HepG2 (cell line): Measurements from ENCODE around the gene PTX4. TPM values are rescaled to one million over a fixed set of nuclear protein-coding genes. Genes with fewer than 3 reads are reported as not detected.

Experiments used
- CENPX ChIP-seq: sonication (generic); formaldehyde crosslinking; IDR thresholded peaks from 2 replicates; pipeline ENCODE4 v1.9.0; 2021; ENCODE audit warnings: mild to moderate bottlenecking, missing genetic modification reagents, moderate library complexity
- DMAP1 ChIP-seq: IDR thresholded peaks from 2 replicates; pipeline ENCODE4 v1.6.1; 2016
- FIP1L1 ChIP-seq: fragments of 200-400 bp; formaldehyde crosslinking; IDR thresholded peaks from 2 replicates; pipeline ENCODE4 v1.6.1; 2018; ENCODE audit warnings: low read depth, mild to moderate bottlenecking, low read length, moderate library complexity, borderline replicate concordance; ENCODE audit not compliant: insufficient read depth
- FLYWCH1 ChIP-seq: sonication (generic); formaldehyde crosslinking; IDR thresholded peaks from 2 replicates; pipeline ENCODE4 v1.8.1; 2023; ENCODE audit warnings: mild to moderate bottlenecking, missing genetic modification reagents
- GATAD1 ChIP-seq: IDR thresholded peaks from 2 replicates; pipeline ENCODE4 v1.6.1; 2016; ENCODE audit warnings: missing genetic modification reagents, missing compliant biosample characterization
- MIER2 ChIP-seq: IDR thresholded peaks from 2 replicates; pipeline ENCODE4 v1.6.1; 2016; ENCODE audit warnings: missing biosample characterization, missing genetic modification reagents
- MTA1 ChIP-seq: sonication (generic); formaldehyde crosslinking; IDR thresholded peaks from 2 replicates; pipeline ENCODE4 v1.4.0; 2020; ENCODE audit warnings: missing genetic modification reagents, mild to moderate bottlenecking, borderline replicate concordance
- NFATC3 ChIP-seq: sonication (generic); formaldehyde crosslinking; IDR thresholded peaks from 2 replicates; pipeline ENCODE4 v1.5.1; 2020; ENCODE audit warnings: mild to moderate bottlenecking, missing genetic modification reagents
- RXRA ChIP-seq: sonication (generic); formaldehyde crosslinking; IDR thresholded peaks from 2 replicates; pipeline ENCODE4 v1.5.1; 2020; ENCODE audit warnings: missing genetic modification reagents
- SNAI1 ChIP-seq: sonication (generic); formaldehyde crosslinking; IDR thresholded peaks from 2 replicates; pipeline ENCODE4 v1.5.0; 2020; ENCODE audit warnings: mild to moderate bottlenecking, missing genetic modification reagents, borderline replicate concordance
- STAG1 ChIP-seq: sonication (generic); formaldehyde crosslinking; IDR thresholded peaks from 2 replicates; pipeline ENCODE4 v1.4.0; 2020; ENCODE audit warnings: missing genetic modification reagents
- ZNF10 ChIP-seq: sonication (generic); formaldehyde crosslinking; IDR thresholded peaks from 2 replicates; pipeline ENCODE4 v1.4.0; 2020; ENCODE audit warnings: mild to moderate bottlenecking, low read depth, missing genetic modification reagents, borderline replicate concordance
- polyA plus RNA-seq, 8 experiments: library from polyadenylated mRNA; depleted of rRNA in 3 of 8; stranded (reverse) in 7 of 8; unstranded in 1 of 8; fragments of >200 nt; fragmentation: Illumina TruSeq in 4 of 8; extraction: Trizol in 4 of 8; gene quantifications; 2 replicates each; pipeline versions ENCODE4 v1.2.1 to v1.2.3, GENCODE V29; 2011 to 2016; ENCODE audit warnings: low read depth in 4 of 8, missing spikeins in 1 of 8, mixed read lengths in 1 of 8; ENCODE audit not compliant: insufficient read depth in 1 of 8
- total RNA-seq, 5 experiments: library from RNA; depleted of rRNA; stranded (reverse); fragments of >200 nt; fragmentation: Illumina TruSeq; extraction: Trizol; gene quantifications; 2 replicates each; pipeline ENCODE4 v1.2.3, GENCODE V29; 2016; ENCODE audit warnings: low read depth in 1 of 5
- TF ChIP-seq, protein P1 (sequence below): sonication (generic); formaldehyde crosslinking; IDR thresholded peaks from 2 replicates; pipeline ENCODE4 v1.5.1; 2020; ENCODE audit warnings: mild to moderate bottlenecking, missing genetic modification reagents, moderate library complexity
- TF ChIP-seq, protein P2 (sequence below): sonication (generic); formaldehyde crosslinking; IDR thresholded peaks from 2 replicates; pipeline ENCODE4 v1.4.0; 2020; ENCODE audit warnings: mild to moderate bottlenecking, missing genetic modification reagents, borderline replicate concordance
- TF ChIP-seq, protein P3 (sequence below): sonication (generic); formaldehyde crosslinking; IDR thresholded peaks from 2 replicates; pipeline ENCODE4 v1.8.1; 2023; ENCODE audit warnings: mild to moderate bottlenecking, missing genetic modification reagents
- TF ChIP-seq, protein P4 (sequence below): sonication (generic); formaldehyde crosslinking; IDR thresholded peaks from 2 replicates; pipeline ENCODE4 v1.5.0; 2020; ENCODE audit warnings: missing genetic modification reagents, mild to moderate bottlenecking, borderline replicate concordance

The PTX4 gene
- total and polyA plus RNA-seq, 2 of the 13 experiments (the other 11 are each of a cell fraction or from before 2014, with no cell fraction given), result 0.04 TPM; not detected in 1

DNA sequence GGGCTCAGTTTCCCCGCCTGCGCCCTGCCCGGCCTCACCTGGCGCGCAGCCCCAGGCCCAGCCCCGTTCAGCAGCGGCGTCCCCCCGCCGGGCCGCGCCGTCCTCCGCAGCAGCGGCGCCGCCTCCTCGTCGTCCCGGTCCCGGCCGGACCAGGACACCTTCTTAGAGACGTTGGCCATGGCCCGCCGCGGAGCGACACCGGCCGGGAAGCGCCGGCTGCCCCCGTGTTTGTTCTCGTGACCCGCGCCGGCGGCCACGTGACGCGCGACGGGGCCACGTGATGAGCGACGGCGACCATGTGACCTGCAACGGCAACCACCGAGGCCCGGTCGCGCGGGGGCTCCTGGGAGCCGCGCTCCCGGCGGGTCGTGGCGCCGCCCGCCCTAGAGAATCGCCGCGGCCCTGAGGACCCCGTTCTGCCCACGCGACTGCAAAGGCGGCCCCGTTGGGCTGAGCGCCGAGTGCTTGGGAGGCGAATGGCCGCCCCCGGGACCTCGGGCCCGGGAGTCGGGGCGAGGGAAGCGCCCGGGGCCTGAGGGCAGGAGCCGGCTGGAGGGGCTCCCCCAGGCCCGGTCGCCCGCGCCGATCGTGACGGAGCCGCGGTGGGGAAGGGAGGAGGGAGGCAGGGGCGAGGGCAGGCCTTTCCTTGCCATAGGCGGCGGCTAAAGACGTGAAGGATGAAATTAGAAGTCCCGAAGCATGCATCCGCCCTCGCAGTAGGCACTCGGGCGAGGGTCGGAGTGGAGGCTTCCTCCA, 13.8 kb downstream of the PTX4 start, which contains the start of gene CLCN7 (continued):
- TF ChIP-seq, protein P1, sequence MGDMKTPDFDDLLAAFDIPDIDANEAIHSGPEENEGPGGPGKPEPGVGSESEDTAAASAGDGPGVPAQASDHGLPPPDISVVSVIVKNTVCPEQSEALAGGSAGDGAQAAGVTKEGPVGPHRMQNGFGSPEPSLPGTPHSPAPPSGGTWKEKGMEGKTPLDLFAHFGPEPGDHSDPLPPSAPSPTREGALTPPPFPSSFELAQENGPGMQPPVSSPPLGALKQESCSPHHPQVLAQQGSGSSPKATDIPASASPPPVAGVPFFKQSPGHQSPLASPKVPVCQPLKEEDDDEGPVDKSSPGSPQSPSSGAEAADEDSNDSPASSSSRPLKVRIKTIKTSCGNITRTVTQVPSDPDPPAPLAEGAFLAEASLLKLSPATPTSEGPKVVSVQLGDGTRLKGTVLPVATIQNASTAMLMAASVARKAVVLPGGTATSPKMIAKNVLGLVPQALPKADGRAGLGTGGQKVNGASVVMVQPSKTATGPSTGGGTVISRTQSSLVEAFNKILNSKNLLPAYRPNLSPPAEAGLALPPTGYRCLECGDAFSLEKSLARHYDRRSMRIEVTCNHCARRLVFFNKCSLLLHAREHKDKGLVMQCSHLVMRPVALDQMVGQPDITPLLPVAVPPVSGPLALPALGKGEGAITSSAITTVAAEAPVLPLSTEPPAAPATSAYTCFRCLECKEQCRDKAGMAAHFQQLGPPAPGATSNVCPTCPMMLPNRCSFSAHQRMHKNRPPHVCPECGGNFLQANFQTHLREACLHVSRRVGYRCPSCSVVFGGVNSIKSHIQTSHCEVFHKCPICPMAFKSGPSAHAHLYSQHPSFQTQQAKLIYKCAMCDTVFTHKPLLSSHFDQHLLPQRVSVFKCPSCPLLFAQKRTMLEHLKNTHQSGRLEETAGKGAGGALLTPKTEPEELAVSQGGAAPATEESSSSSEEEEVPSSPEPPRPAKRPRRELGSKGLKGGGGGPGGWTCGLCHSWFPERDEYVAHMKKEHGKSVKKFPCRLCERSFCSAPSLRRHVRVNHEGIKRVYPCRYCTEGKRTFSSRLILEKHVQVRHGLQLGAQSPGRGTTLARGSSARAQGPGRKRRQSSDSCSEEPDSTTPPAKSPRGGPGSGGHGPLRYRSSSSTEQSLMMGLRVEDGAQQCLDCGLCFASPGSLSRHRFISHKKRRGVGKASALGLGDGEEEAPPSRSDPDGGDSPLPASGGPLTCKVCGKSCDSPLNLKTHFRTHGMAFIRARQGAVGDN (CRISPR knock-in tag), result peak; percentile 97
- TF ChIP-seq GATAD1 (peak; percentile 98), SNAI1 (CRISPR knock-in tag) (no peak), DMAP1 (CRISPR knock-in tag) (peak; percentile 71), ZNF10 (no peak), NFATC3 (no peak), MIER2 (CRISPR knock-in tag) (no peak; the same call in 1 of the 2 replicates), CENPX (CRISPR knock-in tag) (no peak), RXRA (CRISPR knock-in tag) (peak; percentile 70), STAG1 (no peak), MTA1 (CRISPR knock-in tag) (0 out of 2 replicates have a peak, but pooled peaks have one; percentile 11), FIP1L1 (no peak), FLYWCH1 (0 out of 2 replicates have a peak, but pooled peaks have one; percentile 81)
- TF ChIP-seq, protein P2, sequence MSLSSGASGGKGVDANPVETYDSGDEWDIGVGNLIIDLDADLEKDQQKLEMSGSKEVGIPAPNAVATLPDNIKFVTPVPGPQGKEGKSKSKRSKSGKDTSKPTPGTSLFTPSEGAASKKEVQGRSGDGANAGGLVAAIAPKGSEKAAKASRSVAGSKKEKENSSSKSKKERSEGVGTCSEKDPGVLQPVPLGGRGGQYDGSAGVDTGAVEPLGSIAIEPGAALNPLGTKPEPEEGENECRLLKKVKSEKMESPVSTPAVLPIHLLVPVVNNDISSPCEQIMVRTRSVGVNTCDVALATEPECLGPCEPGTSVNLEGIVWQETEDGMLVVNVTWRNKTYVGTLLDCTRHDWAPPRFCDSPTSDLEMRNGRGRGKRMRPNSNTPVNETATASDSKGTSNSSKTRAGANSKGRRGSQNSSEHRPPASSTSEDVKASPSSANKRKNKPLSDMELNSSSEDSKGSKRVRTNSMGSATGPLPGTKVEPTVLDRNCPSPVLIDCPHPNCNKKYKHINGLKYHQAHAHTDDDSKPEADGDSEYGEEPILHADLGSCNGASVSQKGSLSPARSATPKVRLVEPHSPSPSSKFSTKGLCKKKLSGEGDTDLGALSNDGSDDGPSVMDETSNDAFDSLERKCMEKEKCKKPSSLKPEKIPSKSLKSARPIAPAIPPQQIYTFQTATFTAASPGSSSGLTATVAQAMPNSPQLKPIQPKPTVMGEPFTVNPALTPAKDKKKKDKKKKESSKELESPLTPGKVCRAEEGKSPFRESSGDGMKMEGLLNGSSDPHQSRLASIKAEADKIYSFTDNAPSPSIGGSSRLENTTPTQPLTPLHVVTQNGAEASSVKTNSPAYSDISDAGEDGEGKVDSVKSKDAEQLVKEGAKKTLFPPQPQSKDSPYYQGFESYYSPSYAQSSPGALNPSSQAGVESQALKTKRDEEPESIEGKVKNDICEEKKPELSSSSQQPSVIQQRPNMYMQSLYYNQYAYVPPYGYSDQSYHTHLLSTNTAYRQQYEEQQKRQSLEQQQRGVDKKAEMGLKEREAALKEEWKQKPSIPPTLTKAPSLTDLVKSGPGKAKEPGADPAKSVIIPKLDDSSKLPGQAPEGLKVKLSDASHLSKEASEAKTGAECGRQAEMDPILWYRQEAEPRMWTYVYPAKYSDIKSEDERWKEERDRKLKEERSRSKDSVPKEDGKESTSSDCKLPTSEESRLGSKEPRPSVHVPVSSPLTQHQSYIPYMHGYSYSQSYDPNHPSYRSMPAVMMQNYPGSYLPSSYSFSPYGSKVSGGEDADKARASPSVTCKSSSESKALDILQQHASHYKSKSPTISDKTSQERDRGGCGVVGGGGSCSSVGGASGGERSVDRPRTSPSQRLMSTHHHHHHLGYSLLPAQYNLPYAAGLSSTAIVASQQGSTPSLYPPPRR (CRISPR knock-in tag), result no peak; the same call in 1 of the 2 replicates
- TF ChIP-seq, protein P3, sequence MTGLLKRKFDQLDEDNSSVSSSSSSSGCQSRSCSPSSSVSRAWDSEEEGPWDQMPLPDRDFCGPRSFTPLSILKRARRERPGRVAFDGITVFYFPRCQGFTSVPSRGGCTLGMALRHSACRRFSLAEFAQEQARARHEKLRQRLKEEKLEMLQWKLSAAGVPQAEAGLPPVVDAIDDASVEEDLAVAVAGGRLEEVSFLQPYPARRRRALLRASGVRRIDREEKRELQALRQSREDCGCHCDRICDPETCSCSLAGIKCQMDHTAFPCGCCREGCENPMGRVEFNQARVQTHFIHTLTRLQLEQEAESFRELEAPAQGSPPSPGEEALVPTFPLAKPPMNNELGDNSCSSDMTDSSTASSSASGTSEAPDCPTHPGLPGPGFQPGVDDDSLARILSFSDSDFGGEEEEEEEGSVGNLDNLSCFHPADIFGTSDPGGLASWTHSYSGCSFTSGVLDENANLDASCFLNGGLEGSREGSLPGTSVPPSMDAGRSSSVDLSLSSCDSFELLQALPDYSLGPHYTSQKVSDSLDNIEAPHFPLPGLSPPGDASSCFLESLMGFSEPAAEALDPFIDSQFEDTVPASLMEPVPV (CRISPR knock-in tag), result peak; percentile 91; the same call in 1 of the 2 replicates
- TF ChIP-seq, protein P4, sequence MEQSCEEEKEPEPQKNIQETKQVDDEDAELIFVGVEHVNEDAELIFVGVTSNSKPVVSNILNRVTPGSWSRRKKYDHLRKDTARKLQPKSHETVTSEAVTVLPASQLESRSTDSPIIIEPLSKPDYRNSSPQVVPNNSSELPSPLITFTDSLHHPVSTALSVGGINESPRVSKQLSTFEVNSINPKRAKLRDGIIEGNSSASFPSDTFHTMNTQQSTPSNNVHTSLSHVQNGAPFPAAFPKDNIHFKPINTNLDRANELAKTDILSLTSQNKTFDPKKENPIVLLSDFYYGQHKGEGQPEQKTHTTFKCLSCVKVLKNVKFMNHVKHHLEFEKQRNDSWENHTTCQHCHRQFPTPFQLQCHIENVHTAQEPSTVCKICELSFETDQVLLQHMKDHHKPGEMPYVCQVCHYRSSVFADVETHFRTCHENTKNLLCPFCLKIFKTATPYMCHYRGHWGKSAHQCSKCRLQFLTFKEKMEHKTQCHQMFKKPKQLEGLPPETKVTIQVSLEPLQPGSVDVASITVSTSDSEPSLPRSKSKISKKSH (CRISPR knock-in tag), result no peak; the same call in 1 of the 2 replicates
